ENCODE data around the gene ZSWIM4.
"Not testable (repeated sequence)": the region's sequence is repeated elsewhere in the genome, so short reads cannot be mapped to it uniquely, and the experiment has no call there.

The ZSWIM4 gene

GRCh38 chr19:13784731-13785452 lies 10.4 kb upstream of the ZSWIM4 start:
- no peaks in the 10 kb centered on the region for H3K9me3 Mint-ChIP-seq
- H3K36me3 Mint-ChIP-seq (ENCODE audit: insufficient read depth) = peaks cover 18% of the 10 kb centered on the region
- H3K27ac Mint-ChIP-seq = peak overlapping the region; percentile 36 to 75
- peak; percentile 62 to 63 (median 63) for DNase-seq
- peak; percentile 58 for ATAC-seq (replicated peaks)
- H3K4me1 Mint-ChIP-seq (ENCODE audit: low read depth in 2 of 2) = peaks cover 18 to 24% of the 10 kb centered on the region in 2 donors
- H3K27me3 Mint-ChIP-seq = no peaks in the 10 kb centered on the region
- H3K4me3 Mint-ChIP-seq = peak overlapping the region; percentile 36 to 54

DNA sequence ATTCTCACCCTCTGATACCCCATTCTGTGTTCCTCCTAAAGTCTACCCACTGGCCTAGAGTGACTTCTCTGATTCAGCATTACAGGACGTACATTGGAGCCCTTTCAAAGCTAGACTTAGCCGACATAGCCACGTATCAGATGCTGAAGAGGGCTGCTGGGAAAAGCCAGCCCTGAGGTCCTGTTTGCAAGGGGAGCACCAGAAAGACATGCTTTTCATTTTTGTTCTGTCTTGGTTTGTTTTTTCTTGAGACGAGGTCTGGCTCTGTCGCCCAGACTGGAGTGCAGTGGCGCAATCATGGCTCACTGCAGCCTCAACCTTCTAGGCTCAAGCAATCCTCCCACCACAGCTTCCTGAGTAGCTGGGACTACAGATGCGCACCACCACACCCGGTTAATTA lies 6.3 kb upstream of the ZSWIM4 start:
- Mint-ChIP-seq H3K27ac (peak overlapping the region; percentile 98 to 99), H3K36me3 (ENCODE audit: insufficient read depth) (peaks cover 31% of the 10 kb centered on the region), H3K9me3 (no peaks in the 10 kb centered on the region), H3K4me3 (peak overlapping the region; percentile 81 to 87), H3K4me1 (ENCODE audit: low read depth in 2 of 2) (peaks cover 25 to 32% of the 10 kb centered on the region in 2 donors), H3K27me3 (no peaks in the 10 kb centered on the region)
- peak; percentile 31 for ATAC-seq (replicated peaks)
- DNase-seq = peak in 2 of 3 experiments; percentile 34 to 38

DNA sequence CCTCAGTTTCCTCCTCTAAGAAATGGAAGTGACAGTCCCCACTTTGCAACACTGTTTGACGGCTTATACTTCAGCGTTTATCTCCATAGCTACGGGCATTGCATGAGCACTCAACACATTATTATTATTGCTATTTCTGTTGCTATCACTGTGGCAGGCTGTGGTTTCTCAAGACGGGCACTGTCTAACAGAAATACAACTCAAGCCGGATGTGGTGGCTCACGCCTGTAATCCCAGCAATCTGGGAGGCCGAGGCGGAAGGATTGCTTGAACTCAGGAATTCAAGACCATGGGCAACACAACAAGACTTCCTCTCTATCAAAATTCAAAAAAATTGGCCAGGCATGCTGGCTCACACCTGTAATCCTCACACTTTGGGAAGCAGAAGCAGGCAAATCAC lies 4.9 kb upstream of the ZSWIM4 start:
- peak; percentile 66 for ATAC-seq (replicated peaks)
- H3K36me3 Mint-ChIP-seq (ENCODE audit: insufficient read depth) = peaks cover 38% of the 10 kb centered on the region
- H3K4me1 Mint-ChIP-seq (ENCODE audit: low read depth in 2 of 2) = peaks cover 26 to 35% of the 10 kb centered on the region in 2 donors
- H3K27me3 Mint-ChIP-seq = no peaks in the 10 kb centered on the region
- peak overlapping the region; percentile 98 to 99 for H3K27ac Mint-ChIP-seq
- no peaks in the 10 kb centered on the region for H3K9me3 Mint-ChIP-seq
- peak; percentile 48 to 64 (median 59) for DNase-seq
- peak overlapping the region; percentile 80 to 81 for H3K4me3 Mint-ChIP-seq

DNA sequence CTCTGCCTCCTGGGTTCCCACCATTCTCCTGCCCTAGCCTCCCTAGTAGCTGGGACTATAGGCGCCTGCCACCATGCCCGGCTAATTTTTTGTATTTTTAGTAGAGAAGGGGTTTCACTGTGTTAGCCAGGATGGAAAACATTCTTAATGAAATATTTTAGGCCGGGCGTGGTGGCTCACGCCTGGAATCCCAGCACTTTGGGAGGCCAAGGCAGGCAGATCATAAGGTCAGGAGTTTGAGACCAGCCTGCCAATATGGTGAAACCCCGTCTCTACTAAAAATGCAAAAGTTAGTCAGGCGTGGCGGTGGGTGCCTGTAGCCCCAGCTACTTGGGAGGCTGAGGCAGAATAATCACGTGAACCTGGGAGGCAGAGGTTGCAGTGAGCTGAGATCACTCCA lies 1.9 kb upstream of the ZSWIM4 start:
- not testable (repeated sequence) for H3K27ac Mint-ChIP-seq; H3K9me3 Mint-ChIP-seq; DNase-seq; ATAC-seq (replicated peaks); H3K27me3 Mint-ChIP-seq
- H3K4me3 Mint-ChIP-seq = peak overlapping the region in 1 of 2 donors; percentile 99
- H3K36me3 Mint-ChIP-seq (ENCODE audit: insufficient read depth) = peaks cover 27% of the 10 kb centered on the region
- peaks cover 34 to 38% of the 10 kb centered on the region in 2 donors for H3K4me1 Mint-ChIP-seq (ENCODE audit: low read depth in 2 of 2)

- Mint-ChIP-seq H3K27me3 (no peaks in the 10 kb centered on the region), H3K36me3 (ENCODE audit: insufficient read depth) (peaks cover 20% of the 10 kb centered on the region), H3K9me3 (no peaks in the 10 kb centered on the region), H3K4me3 (peak overlapping the region; percentile 94 to 99), H3K4me1 (ENCODE audit: low read depth in 2 of 2) (peaks cover 28 to 30% of the 10 kb centered on the region in 2 donors), H3K27ac (peak overlapping the region; percentile 98 to 99)
- ATAC-seq (replicated peaks) (no peak), DNase-seq (no peak)
These were observed 866 bp upstream of the ZSWIM4 start for GRCh38 chr19:13794398-13794756.

DNA sequence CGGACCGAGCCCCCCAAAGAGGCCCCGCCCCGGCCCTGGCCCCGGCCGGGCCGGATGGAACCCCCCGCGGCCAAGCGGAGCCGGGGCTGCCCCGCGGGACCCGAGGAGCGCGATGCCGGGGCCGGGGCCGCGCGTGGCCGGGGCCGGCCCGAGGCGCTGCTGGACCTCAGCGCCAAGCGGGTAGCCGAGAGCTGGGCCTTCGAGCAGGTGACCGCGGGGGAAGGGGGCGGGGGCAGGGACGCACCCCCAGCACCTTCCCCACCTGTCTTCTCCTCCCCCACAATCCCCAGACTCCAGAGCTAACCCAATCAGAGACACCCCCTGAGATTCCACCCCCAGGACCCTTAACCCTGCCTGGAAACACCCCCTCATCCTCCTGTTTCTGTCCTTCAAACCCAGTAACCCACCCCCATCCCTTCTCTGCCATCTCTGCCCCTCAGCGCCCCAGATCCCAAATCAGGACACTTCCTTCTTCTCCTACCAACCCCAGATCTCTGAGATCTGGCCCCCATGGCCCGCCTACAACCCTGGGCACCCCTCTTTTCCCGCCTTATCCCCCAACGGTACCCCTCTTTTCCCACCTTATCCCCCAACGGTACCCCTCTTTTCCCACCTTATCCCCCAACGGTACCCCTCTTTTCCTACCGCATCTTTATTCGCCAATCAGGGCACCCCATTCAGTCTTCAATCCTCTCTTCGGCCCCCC lies 505 bp downstream of the ZSWIM4 start:
- Mint-ChIP-seq H3K4me3 (peak overlapping the region; percentile 94 to 99), H3K27ac (peak overlapping the region; percentile 98 to 99), H3K36me3 (ENCODE audit: insufficient read depth) (peaks cover 17% of the 10 kb centered on the region), H3K4me1 (ENCODE audit: low read depth in 2 of 2) (peaks cover 21% of the 10 kb centered on the region in 2 donors), H3K9me3 (no peaks in the 10 kb centered on the region), H3K27me3 (no peaks in the 10 kb centered on the region)
- ATAC-seq (replicated peaks) (peak; percentile 9), DNase-seq (no peak)

- no peaks in the 10 kb centered on the region for H3K9me3 Mint-ChIP-seq
- peaks cover 21 to 25% of the 10 kb centered on the region in 2 donors for H3K4me1 Mint-ChIP-seq (ENCODE audit: low read depth in 2 of 2)
- no peaks in the 10 kb centered on the region for H3K27me3 Mint-ChIP-seq
- no peak for DNase-seq
- ATAC-seq (replicated peaks) = no peak
- peak overlapping the region; percentile 94 to 99 for H3K4me3 Mint-ChIP-seq
- H3K36me3 Mint-ChIP-seq (ENCODE audit: insufficient read depth) = peaks cover 20% of the 10 kb centered on the region
- H3K27ac Mint-ChIP-seq = peak overlapping the region; percentile 98 to 99
These were observed 1.2 kb downstream of the ZSWIM4 start for GRCh38 chr19:13796301-13797057.

DNA sequence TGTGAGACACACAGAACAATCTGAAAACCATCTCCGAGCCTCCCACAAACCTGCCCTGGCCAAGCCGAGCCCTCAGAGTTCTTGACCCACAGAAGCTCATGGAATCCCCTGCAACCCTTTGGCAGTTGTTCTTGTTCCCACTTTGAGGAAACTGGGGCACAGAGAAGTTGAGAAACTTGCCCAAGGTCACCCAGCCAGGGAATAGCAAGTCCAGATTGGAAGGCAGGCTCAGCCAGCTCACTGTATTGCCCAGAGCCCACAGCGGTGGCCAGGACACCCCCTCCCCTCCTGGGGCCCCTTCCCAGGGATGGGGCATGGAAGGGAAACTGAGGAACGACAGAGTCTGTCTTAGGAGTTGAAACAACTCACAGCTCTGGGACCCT lies 1.8 kb downstream of the ZSWIM4 start:
- ATAC-seq (replicated peaks) = no peak
- Mint-ChIP-seq H3K27ac (peak overlapping the region in 1 of 2 donors; percentile 99), H3K36me3 (ENCODE audit: insufficient read depth) (peaks cover 20% of the 10 kb centered on the region), H3K4me1 (ENCODE audit: low read depth in 2 of 2) (peaks cover 21 to 25% of the 10 kb centered on the region in 2 donors), H3K9me3 (no peaks in the 10 kb centered on the region), H3K27me3 (no peaks in the 10 kb centered on the region), H3K4me3 (peak overlapping the region in 1 of 2 donors; percentile 99)
- no peak for DNase-seq

DNA sequence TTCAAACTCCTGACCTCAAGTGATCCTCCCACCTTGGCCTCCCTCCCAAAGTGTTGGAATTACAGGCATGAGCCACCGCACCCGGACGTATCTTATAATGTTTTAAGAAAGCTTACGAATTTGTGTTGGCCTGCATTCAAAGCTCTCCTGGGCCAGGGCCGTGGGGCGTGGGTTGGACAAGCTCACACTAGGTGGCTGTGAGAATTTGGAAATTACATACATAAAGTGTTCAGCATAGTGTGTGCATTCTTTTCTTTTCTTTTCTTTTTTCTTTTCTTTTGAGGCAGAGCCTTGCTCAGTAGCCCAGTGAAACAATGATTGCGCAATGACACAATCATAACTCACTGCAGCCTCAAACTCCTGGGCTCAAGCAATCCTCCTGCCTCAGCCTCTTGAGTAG lies 2.6 kb downstream of the ZSWIM4 start:
- DNase-seq (no peak), ATAC-seq (replicated peaks) (no peak)
- H3K4me3 Mint-ChIP-seq = no peak overlapping the region
- H3K36me3 Mint-ChIP-seq (ENCODE audit: insufficient read depth) = peaks cover 17% of the 10 kb centered on the region
- H3K27me3 Mint-ChIP-seq = no peaks in the 10 kb centered on the region
- H3K4me1 Mint-ChIP-seq (ENCODE audit: low read depth in 2 of 2) = peaks cover 22 to 25% of the 10 kb centered on the region in 2 donors
- no peaks in the 10 kb centered on the region for H3K9me3 Mint-ChIP-seq
- peak overlapping the region in 1 of 2 donors; percentile 55 for H3K27ac Mint-ChIP-seq

DNA sequence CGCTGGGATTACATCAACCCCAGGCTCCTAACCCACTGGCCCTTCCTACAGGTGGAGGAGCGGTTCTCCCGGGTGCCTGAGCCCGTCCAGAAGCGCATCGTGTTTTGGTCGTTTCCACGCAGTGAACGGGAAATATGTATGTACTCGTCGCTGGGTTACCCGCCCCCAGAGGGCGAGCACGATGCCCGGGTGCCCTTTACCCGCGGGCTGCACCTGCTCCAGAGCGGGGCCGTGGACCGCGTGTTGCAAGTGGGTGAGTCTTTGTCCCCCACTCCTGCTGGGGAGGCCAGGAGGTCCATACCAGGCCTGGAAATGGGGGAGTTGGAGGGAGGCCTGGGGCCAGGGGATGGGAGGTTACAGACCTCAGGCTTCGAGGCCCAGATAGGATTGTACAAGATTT lies 4.4 kb downstream of the ZSWIM4 start:
- no peaks in the 10 kb centered on the region for H3K9me3 Mint-ChIP-seq
- no peak for ATAC-seq (replicated peaks)
- peaks cover 19% of the 10 kb centered on the region in 2 donors for H3K4me1 Mint-ChIP-seq (ENCODE audit: low read depth in 2 of 2)
- H3K27me3 Mint-ChIP-seq = no peaks in the 10 kb centered on the region
- H3K4me3 Mint-ChIP-seq = no peak overlapping the region
- H3K27ac Mint-ChIP-seq = no peak overlapping the region
- H3K36me3 Mint-ChIP-seq (ENCODE audit: insufficient read depth) = peaks cover 11% of the 10 kb centered on the region
- no peak for DNase-seq

DNA sequence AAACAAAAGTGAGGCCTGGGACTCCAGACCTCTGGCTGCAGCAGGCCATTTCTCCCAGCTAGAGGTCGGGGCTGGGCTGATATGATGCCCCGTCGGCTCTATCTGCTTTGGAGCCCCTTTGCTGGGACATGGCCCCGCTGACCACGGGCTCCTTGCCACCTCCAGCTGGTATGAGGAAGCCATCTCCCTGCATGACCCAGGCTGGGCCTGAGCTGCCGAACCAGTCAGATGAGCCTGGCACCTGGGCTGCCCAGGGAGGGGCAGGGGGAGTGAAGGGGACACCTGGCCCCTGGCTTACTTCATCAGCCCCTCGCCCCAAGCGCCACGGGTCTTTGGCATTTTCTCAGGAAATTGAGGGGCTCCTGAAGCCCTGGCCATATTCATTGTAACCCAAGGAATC lies 7.8 kb downstream of the ZSWIM4 start:
- no peaks in the 10 kb centered on the region for H3K27me3 Mint-ChIP-seq
- DNase-seq (no peak), ATAC-seq (replicated peaks) (no peak)
- H3K27ac Mint-ChIP-seq = no peak overlapping the region
- H3K4me3 Mint-ChIP-seq = no peak overlapping the region
- H3K4me1 Mint-ChIP-seq (ENCODE audit: low read depth in 2 of 2) = peaks cover 4 to 5% of the 10 kb centered on the region in 2 donors
- no peaks in the 10 kb centered on the region for H3K9me3 Mint-ChIP-seq
- peaks cover 11% of the 10 kb centered on the region for H3K36me3 Mint-ChIP-seq (ENCODE audit: insufficient read depth)

DNA sequence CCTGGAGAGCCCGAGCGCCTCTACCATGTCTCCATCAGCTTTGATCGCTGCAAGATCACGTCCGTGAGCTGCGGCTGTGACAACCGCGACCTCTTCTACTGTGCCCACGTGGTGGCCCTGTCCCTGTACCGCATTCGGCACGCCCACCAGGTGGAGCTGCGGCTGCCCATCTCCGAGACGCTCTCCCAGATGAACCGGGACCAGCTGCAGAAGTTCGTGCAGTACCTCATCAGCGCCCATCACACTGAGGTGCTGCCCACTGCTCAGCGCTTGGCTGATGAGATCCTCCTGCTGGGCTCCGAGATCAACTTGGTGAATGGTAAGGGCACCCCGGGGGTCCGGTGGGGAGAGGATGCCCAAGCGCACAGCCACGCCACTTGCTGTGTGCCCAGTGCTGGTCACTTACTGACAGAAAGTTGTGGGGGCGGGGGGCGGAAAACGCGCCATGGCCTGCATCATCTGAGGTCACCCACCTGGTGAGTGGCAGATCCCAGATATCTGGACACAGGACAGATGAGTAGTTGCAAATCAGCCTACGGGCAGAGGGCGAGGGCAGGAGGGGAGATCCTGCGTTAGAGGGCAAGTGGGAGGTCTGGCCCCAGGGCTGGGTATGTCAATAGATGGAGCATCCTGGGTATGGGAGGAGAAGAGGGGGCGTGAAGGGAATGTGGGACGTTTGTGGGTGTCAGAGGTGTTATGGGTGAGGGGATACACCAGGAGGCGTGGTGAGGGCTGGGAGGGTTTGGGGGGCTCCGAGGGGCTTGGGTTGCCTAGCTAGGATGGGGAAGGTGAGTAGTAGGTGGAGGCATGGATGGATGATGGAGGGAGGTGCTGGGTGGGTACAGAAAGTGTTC lies 9.8 kb downstream of the ZSWIM4 start:
- H3K27ac Mint-ChIP-seq = no peak overlapping the region
- peaks cover 11% of the 10 kb centered on the region for H3K36me3 Mint-ChIP-seq (ENCODE audit: insufficient read depth)
- peaks cover 4 to 5% of the 10 kb centered on the region in 2 donors for H3K4me1 Mint-ChIP-seq (ENCODE audit: low read depth in 2 of 2)
- no peaks in the 10 kb centered on the region for H3K27me3 Mint-ChIP-seq
- H3K4me3 Mint-ChIP-seq = no peak overlapping the region
- no peaks in the 10 kb centered on the region for H3K9me3 Mint-ChIP-seq
- DNase-seq (no peak), ATAC-seq (replicated peaks) (no peak)

DNA sequence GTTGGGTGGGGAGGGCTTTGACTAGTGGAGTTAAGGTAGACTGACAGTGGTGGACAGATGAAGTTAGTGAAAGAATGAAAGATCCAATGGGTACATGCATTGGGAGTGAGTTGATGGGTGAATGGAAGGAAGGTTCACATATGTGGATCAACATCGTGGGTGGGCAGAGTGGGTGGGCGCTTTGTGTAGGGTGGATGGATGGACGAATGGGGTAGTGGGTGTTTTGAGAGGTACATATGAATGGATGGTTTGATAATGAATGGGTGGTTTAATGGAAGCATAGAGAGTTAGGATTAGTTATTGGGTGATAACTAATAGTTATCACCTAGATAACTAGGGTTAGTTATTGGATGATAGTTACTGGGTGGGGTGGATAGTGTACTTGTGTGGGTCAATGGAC lies 11.5 kb downstream of the ZSWIM4 start:
- Mint-ChIP-seq H3K27ac (no peak overlapping the region), H3K27me3 (no peaks in the 10 kb centered on the region), H3K36me3 (ENCODE audit: insufficient read depth) (peaks cover 14% of the 10 kb centered on the region), H3K9me3 (no peaks in the 10 kb centered on the region), H3K4me1 (ENCODE audit: low read depth in 2 of 2) (peaks cover 0 to 5% of the 10 kb centered on the region in 2 donors), H3K4me3 (no peak overlapping the region)
- no peak for DNase-seq
- ATAC-seq (replicated peaks) = no peak
